ENCODE measurements around the gene SLC13A1.
"Not testable (repeated sequence)": the region's sequence is repeated elsewhere in the genome, so short reads cannot be mapped to it uniquely, and the experiment has no call there.

SLC13A1 gene

GRCh38 chr7:123096434-123096833 is 103.3 kb downstream of the SLC13A1 start:
- Histone ChIP-seq H3K27ac (no peak overlapping the region), H3K36me3 (ENCODE audit: insufficient read depth, low read length) (no peaks in the 10 kb centered on the region), H3K9ac (ENCODE audit: insufficient read length) (no peak overlapping the region), H3K9me3 (ENCODE audit: low read depth, low read length) (no peaks in the 10 kb centered on the region), H3K4me3 (no peak overlapping the region)
- no peak for DNase-seq (ENCODE audit: low read depth, low spot score)
- no peak for TF ChIP-seq FOXP2 (optimal IDR thresholded peaks at IDR 0.05; ENCODE audit: control extremely low read depth, extremely low read length, insufficient read depth)
- TF ChIP-seq POLR2AphosphoS5 (IDR thresholded peaks at IDR 0.05; ENCODE audit: borderline replicate concordance, low read depth, low read length) = no peak
- TF ChIP-seq EZH2 (IDR thresholded peaks at IDR 0.05) = no peak

- no peak for TF ChIP-seq EZH2 (IDR thresholded peaks at IDR 0.05)
- no peak for TF ChIP-seq FOXP2 (optimal IDR thresholded peaks at IDR 0.05; ENCODE audit: control extremely low read depth, extremely low read length, insufficient read depth)
- TF ChIP-seq POLR2AphosphoS5 (IDR thresholded peaks at IDR 0.05; ENCODE audit: borderline replicate concordance, low read depth, low read length) = no peak
- DNase-seq (ENCODE audit: low read depth, low spot score) = no peak
Observed at GRCh38 chr7:123090456-123090855, 109.3 kb downstream of the SLC13A1 start.

GRCh38 chr7:123086910-123087309 is 112.9 kb downstream of the SLC13A1 start:
- H3K36me3 ChIP-seq (ENCODE audit: insufficient read depth, low read length); H3K9ac ChIP-seq (ENCODE audit: insufficient read length); H3K27ac ChIP-seq; H3K9me3 ChIP-seq (ENCODE audit: low read depth, low read length); DNase-seq (ENCODE audit: low read depth, low spot score); H3K4me3 ChIP-seq: not testable (repeated sequence)

More at GRCh38 chr7:123090456-123090855, 109.3 kb downstream of the SLC13A1 start:
- no peaks in the 10 kb centered on the region for H3K36me3 ChIP-seq (ENCODE audit: insufficient read depth, low read length)
- H3K27ac ChIP-seq = no peak overlapping the region
- no peaks in the 10 kb centered on the region for H3K9me3 ChIP-seq (ENCODE audit: low read depth, low read length)
- H3K4me3 ChIP-seq = no peak overlapping the region
- H3K9ac ChIP-seq (ENCODE audit: insufficient read length) = no peak overlapping the region

GRCh38 chr7:123084861-123085260 is 114.9 kb downstream of the SLC13A1 start:
- not testable (repeated sequence) for DNase-seq (ENCODE audit: low read depth, low spot score); H3K36me3 ChIP-seq (ENCODE audit: insufficient read depth, low read length); H3K27ac ChIP-seq; H3K9me3 ChIP-seq (ENCODE audit: low read depth, low read length); H3K4me3 ChIP-seq; H3K9ac ChIP-seq (ENCODE audit: insufficient read length)

- no peak overlapping the region for H3K4me3 ChIP-seq
- no peak overlapping the region for H3K27ac ChIP-seq
- TF ChIP-seq EZH2 (IDR thresholded peaks at IDR 0.05) (no peak), POLR2AphosphoS5 (IDR thresholded peaks at IDR 0.05; ENCODE audit: borderline replicate concordance, low read depth, low read length) (no peak), FOXP2 (optimal IDR thresholded peaks at IDR 0.05; ENCODE audit: control extremely low read depth, extremely low read length, insufficient read depth) (no peak)
- no peak for DNase-seq (ENCODE audit: low read depth, low spot score)
- no peaks in the 10 kb centered on the region for H3K9me3 ChIP-seq (ENCODE audit: low read depth, low read length)
- H3K9ac ChIP-seq (ENCODE audit: insufficient read length) = no peak overlapping the region
- H3K36me3 ChIP-seq (ENCODE audit: insufficient read depth, low read length) = no peaks in the 10 kb centered on the region
Observed at GRCh38 chr7:123079021-123079420, 120.7 kb downstream of the SLC13A1 start.

- no peak for TF ChIP-seq FOXP2 (optimal IDR thresholded peaks at IDR 0.05; ENCODE audit: control extremely low read depth, extremely low read length, insufficient read depth)
- TF ChIP-seq EZH2 (IDR thresholded peaks at IDR 0.05) = no peak
- TF ChIP-seq POLR2AphosphoS5 (IDR thresholded peaks at IDR 0.05; ENCODE audit: borderline replicate concordance, low read depth, low read length) = no peak
- no peak for DNase-seq (ENCODE audit: low read depth, low spot score)
- H3K27ac ChIP-seq = peak overlapping the region; percentile 70
- H3K4me3 ChIP-seq = 0 out of 2 replicates have a peak overlapping the region, but pooled peaks have one; percentile 6
- no peaks in the 10 kb centered on the region for H3K36me3 ChIP-seq (ENCODE audit: insufficient read depth, low read length)
- H3K9ac ChIP-seq (ENCODE audit: insufficient read length) = peak overlapping the region; percentile 28
- H3K9me3 ChIP-seq (ENCODE audit: low read depth, low read length) = no peaks in the 10 kb centered on the region; the same call in 1 of the 2 replicates
Observed at GRCh38 chr7:123075838-123076467, 123.8 kb downstream of the SLC13A1 start.

- Histone ChIP-seq H3K4me3 (no peak overlapping the region), H3K36me3 (ENCODE audit: insufficient read depth, low read length) (no peaks in the 10 kb centered on the region), H3K9me3 (ENCODE audit: low read depth, low read length) (no peaks in the 10 kb centered on the region; the same call in 1 of the 2 replicates), H3K27ac (no peak overlapping the region), H3K9ac (ENCODE audit: insufficient read length) (no peak overlapping the region)
- TF ChIP-seq FOXP2 (optimal IDR thresholded peaks at IDR 0.05; ENCODE audit: control extremely low read depth, extremely low read length, insufficient read depth) = no peak
- TF ChIP-seq EZH2 (IDR thresholded peaks at IDR 0.05) = no peak
- TF ChIP-seq POLR2AphosphoS5 (IDR thresholded peaks at IDR 0.05; ENCODE audit: borderline replicate concordance, low read depth, low read length) = no peak
- DNase-seq (ENCODE audit: low read depth, low spot score) = no peak
Observed at GRCh38 chr7:123070702-123071286, 129.0 kb downstream of the SLC13A1 start.

GRCh38 chr7:123067814-123068213 is 132.0 kb downstream of the SLC13A1 start:
- Histone ChIP-seq H3K9ac (ENCODE audit: insufficient read length) (no peak overlapping the region), H3K36me3 (ENCODE audit: insufficient read depth, low read length) (no peaks in the 10 kb centered on the region), H3K4me3 (no peak overlapping the region), H3K9me3 (ENCODE audit: low read depth, low read length) (no peaks in the 10 kb centered on the region; the same call in 1 of the 2 replicates), H3K27ac (no peak overlapping the region)
- DNase-seq (ENCODE audit: low read depth, low spot score) = no peak
- TF ChIP-seq POLR2AphosphoS5 (IDR thresholded peaks at IDR 0.05; ENCODE audit: borderline replicate concordance, low read depth, low read length) (no peak), EZH2 (IDR thresholded peaks at IDR 0.05) (no peak), FOXP2 (optimal IDR thresholded peaks at IDR 0.05; ENCODE audit: control extremely low read depth, extremely low read length, insufficient read depth) (no peak)

Data from SK-N-MC (cell line).